ENCODE measurements around the gene CCDC33.

Gene CCDC33

DNA sequence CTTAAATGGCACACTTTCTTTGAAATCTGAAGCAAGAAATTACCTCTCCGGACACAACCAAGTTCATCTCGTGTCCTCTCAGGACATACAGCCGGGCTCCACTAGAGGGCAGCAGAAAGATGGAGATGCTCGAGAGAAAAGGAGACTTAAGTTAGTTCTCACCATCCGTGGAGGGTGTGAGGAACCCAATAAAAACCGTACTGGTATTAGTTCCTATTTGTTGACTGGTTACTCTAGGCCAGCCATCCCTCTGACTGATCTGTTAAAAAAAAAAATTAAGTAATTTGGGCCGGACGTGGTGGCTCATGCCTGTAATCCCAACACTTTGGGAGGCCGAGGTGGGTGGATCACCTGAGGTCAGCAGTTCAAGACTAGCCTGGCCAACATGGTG is 139.2 kb downstream of the CCDC33 start:
- H3K27me3 ChIP-seq (ENCODE audit: control insufficient read depth in 1 of 2, insufficient read depth in 2 of 2, low read length in 2 of 2): peaks cover 4 to 6% of the 10 kb centered on the region in 2 donors
- H3K4me3 ChIP-seq (ENCODE audit: low read length in 2 of 2): no peak overlapping the region
- peaks cover 16% of the 10 kb centered on the region for H3K4me1 ChIP-seq (ENCODE audit: control insufficient read depth, insufficient read depth, low read length)
- H3K27ac ChIP-seq (ENCODE audit: low read length): no peak overlapping the region
- H3K9me3 ChIP-seq (ENCODE audit: control insufficient read depth in 2 of 2, low read length in 2 of 2): no peaks in the 10 kb centered on the region
- H3K9ac ChIP-seq (ENCODE audit: low read length in 2 of 2): no peak overlapping the region
- no peaks in the 10 kb centered on the region for H3K36me3 ChIP-seq (ENCODE audit: control insufficient read depth in 2 of 2, insufficient read depth in 2 of 2, low read length in 2 of 2)

DNA sequence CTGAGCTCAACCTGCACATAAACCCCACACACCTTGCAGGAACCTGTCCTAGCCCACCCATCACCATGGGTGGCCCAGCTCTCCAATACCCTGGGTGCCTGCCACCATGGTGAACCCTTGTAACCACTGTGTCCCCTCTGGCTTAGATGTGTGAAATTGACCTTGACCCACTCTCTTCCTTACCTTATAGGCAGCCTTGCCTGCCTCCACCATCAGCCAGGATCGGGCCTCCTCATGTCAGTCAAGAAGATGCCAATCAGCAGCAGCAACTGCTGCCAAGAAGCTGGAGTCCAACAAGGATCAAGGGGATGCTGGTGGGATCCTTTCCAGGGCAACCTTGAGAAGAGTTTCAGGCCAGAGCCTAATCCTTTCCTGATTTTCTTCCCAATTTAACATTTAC is 140.1 kb downstream of the CCDC33 start:
- H3K27ac ChIP-seq (ENCODE audit: low read length): no peak overlapping the region
- peaks cover 0 to 6% of the 10 kb centered on the region in 2 donors for H3K27me3 ChIP-seq (ENCODE audit: control insufficient read depth in 1 of 2, insufficient read depth in 2 of 2, low read length in 2 of 2)
- no peak overlapping the region for H3K9ac ChIP-seq (ENCODE audit: low read length in 2 of 2)
- H3K36me3 ChIP-seq (ENCODE audit: control insufficient read depth in 2 of 2, insufficient read depth in 2 of 2, low read length in 2 of 2): no peaks in the 10 kb centered on the region
- H3K4me1 ChIP-seq (ENCODE audit: control insufficient read depth, insufficient read depth, low read length): peaks cover 16% of the 10 kb centered on the region
- no peaks in the 10 kb centered on the region for H3K9me3 ChIP-seq (ENCODE audit: control insufficient read depth in 2 of 2, low read length in 2 of 2)
- no peak overlapping the region for H3K4me3 ChIP-seq (ENCODE audit: low read length in 2 of 2)

DNA sequence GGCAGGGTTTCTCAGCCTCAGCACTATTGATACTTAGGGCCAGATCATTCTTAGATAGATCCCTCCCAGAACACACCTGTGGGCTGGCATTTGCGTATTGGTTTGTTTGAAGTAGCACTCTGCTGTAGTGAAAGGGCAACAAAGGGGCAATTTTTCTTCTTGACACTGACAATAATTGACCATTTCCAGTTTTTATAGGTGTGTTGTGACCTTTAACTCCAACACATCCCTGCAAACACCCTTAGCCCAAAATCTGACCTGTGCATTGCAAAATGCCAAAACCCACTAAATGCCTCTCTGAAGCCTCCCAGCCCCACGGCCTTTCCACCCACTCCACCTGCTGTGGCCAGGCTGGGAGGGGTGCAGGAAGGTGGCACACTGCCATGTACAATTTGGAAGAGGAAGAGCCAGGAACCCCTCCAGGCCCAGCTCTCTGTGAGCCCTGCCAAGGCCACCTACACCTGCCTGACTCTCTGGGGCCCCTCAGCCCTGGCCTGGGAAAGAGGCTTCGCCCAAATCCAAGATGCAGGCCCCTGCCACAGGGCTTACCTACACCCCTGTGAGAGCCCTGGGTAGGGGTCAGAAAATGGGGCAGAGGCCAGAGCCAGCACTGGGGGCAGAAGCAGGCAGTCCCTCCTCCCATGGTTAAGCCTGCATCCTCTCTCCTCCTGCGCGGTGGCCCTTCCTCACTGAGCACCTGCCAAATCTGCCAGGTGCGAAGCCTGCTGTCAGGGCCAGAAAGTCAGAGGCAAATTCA is 140.9 kb downstream of the CCDC33 start:
- Histone ChIP-seq H3K27me3 (ENCODE audit: control insufficient read depth in 1 of 2, insufficient read depth in 2 of 2, low read length in 2 of 2) (peaks cover 0 to 3% of the 10 kb centered on the region in 2 donors), H3K27ac (ENCODE audit: low read length) (no peak overlapping the region), H3K9me3 (ENCODE audit: control insufficient read depth in 2 of 2, low read length in 2 of 2) (no peaks in the 10 kb centered on the region), H3K36me3 (ENCODE audit: control insufficient read depth in 2 of 2, insufficient read depth in 2 of 2, low read length in 2 of 2) (no peaks in the 10 kb centered on the region), H3K4me3 (ENCODE audit: low read length in 2 of 2) (no peak overlapping the region), H3K9ac (ENCODE audit: low read length in 2 of 2) (no peak overlapping the region), H3K4me1 (ENCODE audit: control insufficient read depth, insufficient read depth, low read length) (peaks cover 16% of the 10 kb centered on the region)

DNA sequence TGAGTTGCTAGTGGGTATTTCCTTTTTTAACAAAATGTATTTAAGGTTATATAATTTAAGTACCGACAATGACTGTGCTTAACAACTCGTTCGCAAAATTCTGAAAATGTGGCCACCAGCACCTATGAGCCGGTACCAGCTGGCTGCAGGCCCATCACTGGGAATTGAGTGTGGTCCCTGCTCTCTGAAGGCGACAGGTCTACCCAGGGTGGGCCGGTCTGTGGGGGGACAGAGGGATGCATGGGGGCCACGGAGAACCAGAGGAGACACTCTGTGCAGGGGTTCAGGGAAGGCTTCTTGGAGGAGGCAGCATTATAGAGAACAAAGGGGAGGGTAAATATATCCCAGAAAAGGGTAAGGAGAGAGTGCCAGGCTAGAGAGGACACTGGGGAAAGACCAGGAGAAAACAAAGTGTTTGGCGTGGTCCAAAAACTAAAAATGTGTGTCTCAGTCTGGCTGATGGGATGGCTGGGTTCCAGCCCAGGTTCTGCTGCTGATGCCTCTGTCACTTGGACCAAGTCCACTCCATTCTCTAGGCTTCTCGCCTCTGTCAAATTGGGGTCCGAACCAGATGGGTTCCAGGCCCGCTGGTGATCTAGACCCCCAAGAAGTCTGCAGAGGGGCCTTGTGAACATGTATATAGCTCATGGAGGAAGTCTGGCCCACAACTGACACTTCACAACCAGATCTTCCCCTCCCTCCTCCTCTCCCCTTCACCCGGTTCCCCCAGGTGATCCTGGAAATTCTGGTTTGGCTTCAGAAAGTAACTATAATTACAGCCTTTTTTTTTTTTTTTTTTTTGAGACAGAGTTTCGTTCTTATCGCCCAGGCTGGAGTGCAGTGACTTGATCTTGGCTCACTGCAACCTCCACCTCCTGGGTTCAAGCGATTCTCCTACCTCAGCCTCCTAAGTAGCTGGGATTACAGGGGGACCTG is 142.0 kb downstream of the CCDC33 start:
- Histone ChIP-seq H3K27me3 (ENCODE audit: control insufficient read depth in 1 of 2, insufficient read depth in 2 of 2, low read length in 2 of 2) (no peaks in the 10 kb centered on the region), H3K9ac (ENCODE audit: low read length in 2 of 2) (no peak overlapping the region), H3K36me3 (ENCODE audit: control insufficient read depth in 2 of 2, insufficient read depth in 2 of 2, low read length in 2 of 2) (no peaks in the 10 kb centered on the region), H3K4me3 (ENCODE audit: low read length in 2 of 2) (no peak overlapping the region), H3K27ac (ENCODE audit: low read length) (no peak overlapping the region), H3K4me1 (ENCODE audit: control insufficient read depth, insufficient read depth, low read length) (peaks cover 16% of the 10 kb centered on the region), H3K9me3 (ENCODE audit: control insufficient read depth in 2 of 2, low read length in 2 of 2) (no peaks in the 10 kb centered on the region)

DNA sequence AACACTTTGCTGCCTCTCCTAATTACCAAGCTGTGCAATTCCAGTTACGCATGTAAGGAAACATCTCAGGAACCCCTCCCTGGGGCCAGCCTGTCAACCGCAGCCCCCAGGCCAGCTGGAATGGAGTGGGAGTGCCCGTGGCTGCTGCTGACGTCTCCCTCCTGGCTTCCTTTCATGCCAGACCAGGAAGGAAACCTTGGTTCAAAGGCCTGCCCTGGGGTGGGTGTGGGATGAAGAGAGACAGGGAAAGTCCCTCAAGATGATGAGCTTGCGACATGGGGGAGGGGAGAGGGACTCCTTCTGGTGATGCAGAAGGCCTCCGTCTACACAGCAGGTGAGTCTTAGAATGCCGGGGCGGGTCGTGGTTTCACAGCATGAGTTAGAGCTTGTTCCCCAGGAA is 142.7 kb downstream of the CCDC33 start:
- H3K27ac ChIP-seq (ENCODE audit: low read length): no peak overlapping the region
- H3K27me3 ChIP-seq (ENCODE audit: control insufficient read depth in 1 of 2, insufficient read depth in 2 of 2, low read length in 2 of 2): no peaks in the 10 kb centered on the region
- peaks cover 12% of the 10 kb centered on the region for H3K4me1 ChIP-seq (ENCODE audit: control insufficient read depth, insufficient read depth, low read length)
- H3K9ac ChIP-seq (ENCODE audit: low read length in 2 of 2): no peak overlapping the region
- H3K36me3 ChIP-seq (ENCODE audit: control insufficient read depth in 2 of 2, insufficient read depth in 2 of 2, low read length in 2 of 2): no peaks in the 10 kb centered on the region
- H3K9me3 ChIP-seq (ENCODE audit: control insufficient read depth in 2 of 2, low read length in 2 of 2): no peaks in the 10 kb centered on the region
- H3K4me3 ChIP-seq (ENCODE audit: low read length in 2 of 2): no peak overlapping the region

DNA sequence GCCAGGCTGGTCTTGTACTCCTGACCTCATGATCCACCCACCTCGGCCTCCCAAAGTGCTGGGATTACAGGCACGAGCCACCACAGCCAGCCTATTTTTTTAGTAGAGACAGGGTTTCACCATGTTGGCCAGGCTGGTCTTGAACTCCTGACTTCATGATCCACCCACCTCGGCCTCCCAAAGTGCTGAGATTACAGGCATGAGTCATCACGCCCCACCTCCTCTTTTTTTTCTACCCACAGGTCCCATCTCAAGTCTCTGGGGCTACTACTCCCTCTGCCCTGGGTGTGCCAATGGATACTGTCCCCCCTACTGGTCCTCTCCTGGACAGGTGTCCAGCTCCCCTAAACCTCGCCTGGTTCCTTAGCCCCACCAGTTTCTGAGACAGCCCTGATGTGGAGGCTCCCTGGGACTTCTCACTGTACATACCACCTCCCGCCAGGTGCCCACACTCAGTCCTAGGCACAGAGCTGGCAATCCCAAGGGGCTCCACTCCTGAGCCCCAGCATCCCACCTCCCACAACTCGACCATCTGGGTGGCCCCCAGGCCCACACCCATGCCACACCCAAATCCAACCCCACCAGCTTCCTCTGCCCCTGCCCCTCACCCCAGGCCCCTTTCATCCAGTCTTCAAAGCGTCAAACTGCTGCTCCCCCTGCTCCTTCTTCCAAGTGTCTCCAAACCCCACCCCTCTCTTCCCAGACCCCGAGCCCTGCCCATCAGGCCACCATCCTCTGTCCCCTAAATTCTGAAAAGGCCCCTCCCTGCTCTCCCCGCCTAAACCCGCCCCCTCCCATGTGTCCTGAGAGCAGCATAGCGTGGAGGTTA is 144.4 kb downstream of the CCDC33 start:
- Histone ChIP-seq H3K36me3 (ENCODE audit: control insufficient read depth in 2 of 2, insufficient read depth in 2 of 2, low read length in 2 of 2) (no peaks in the 10 kb centered on the region), H3K27me3 (ENCODE audit: control insufficient read depth in 1 of 2, insufficient read depth in 2 of 2, low read length in 2 of 2) (no peaks in the 10 kb centered on the region), H3K9ac (ENCODE audit: low read length in 2 of 2) (no peak overlapping the region), H3K4me3 (ENCODE audit: low read length in 2 of 2) (no peak overlapping the region), H3K4me1 (ENCODE audit: control insufficient read depth, insufficient read depth, low read length) (no peaks in the 10 kb centered on the region), H3K9me3 (ENCODE audit: control insufficient read depth in 2 of 2, low read length in 2 of 2) (no peaks in the 10 kb centered on the region), H3K27ac (ENCODE audit: low read length) (no peak overlapping the region)

DNA sequence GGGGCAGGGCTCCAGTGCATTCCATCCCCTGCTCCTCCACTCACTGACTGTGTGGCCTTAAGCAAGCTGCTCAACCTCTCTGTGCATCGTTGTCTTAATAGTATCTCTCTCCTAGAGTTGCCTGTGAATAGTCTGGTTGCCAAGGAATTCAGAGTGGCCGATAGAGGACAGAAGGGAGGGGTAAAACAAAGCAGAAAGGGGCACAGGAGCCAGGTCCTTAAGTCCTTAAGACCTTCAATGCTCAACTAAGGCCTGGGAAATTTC is 145.0 kb downstream of the CCDC33 start:
- H3K9me3 ChIP-seq (ENCODE audit: control insufficient read depth in 2 of 2, low read length in 2 of 2): no peaks in the 10 kb centered on the region
- H3K4me1 ChIP-seq (ENCODE audit: control insufficient read depth, insufficient read depth, low read length): no peaks in the 10 kb centered on the region
- H3K27me3 ChIP-seq (ENCODE audit: control insufficient read depth in 1 of 2, insufficient read depth in 2 of 2, low read length in 2 of 2): no peaks in the 10 kb centered on the region
- no peak overlapping the region for H3K9ac ChIP-seq (ENCODE audit: low read length in 2 of 2)
- H3K36me3 ChIP-seq (ENCODE audit: control insufficient read depth in 2 of 2, insufficient read depth in 2 of 2, low read length in 2 of 2): no peaks in the 10 kb centered on the region
- H3K27ac ChIP-seq (ENCODE audit: low read length): no peak overlapping the region
- H3K4me3 ChIP-seq (ENCODE audit: low read length in 2 of 2): no peak overlapping the region

DNA sequence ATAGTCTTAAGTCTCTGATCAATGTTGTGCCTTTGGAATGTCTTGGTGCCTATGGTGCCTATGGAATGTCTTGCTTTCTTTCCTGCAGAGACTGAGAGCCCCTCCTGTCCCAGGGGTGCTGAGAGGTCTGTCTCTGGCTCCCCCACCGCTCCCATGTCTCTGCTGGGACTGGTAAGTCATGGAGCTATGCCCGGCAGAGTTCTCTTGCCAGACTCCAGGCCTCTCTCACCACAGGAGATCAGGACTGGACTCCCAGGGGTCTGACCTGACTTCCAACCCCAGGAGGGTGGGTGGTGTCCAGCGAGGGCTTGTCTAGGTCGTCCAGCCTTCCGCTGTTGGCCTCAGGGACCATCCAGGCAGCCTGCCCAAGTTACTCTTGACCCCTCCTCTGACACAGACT is 145.4 kb downstream of the CCDC33 start:
- no peaks in the 10 kb centered on the region for H3K27me3 ChIP-seq (ENCODE audit: control insufficient read depth in 1 of 2, insufficient read depth in 2 of 2, low read length in 2 of 2)
- no peaks in the 10 kb centered on the region for H3K36me3 ChIP-seq (ENCODE audit: control insufficient read depth in 2 of 2, insufficient read depth in 2 of 2, low read length in 2 of 2)
- no peaks in the 10 kb centered on the region for H3K4me1 ChIP-seq (ENCODE audit: control insufficient read depth, insufficient read depth, low read length)
- no peaks in the 10 kb centered on the region for H3K9me3 ChIP-seq (ENCODE audit: control insufficient read depth in 2 of 2, low read length in 2 of 2)
- no peak overlapping the region for H3K27ac ChIP-seq (ENCODE audit: low read length)
- no peak overlapping the region for H3K4me3 ChIP-seq (ENCODE audit: low read length in 2 of 2)
- H3K9ac ChIP-seq (ENCODE audit: low read length in 2 of 2): no peak overlapping the region

DNA sequence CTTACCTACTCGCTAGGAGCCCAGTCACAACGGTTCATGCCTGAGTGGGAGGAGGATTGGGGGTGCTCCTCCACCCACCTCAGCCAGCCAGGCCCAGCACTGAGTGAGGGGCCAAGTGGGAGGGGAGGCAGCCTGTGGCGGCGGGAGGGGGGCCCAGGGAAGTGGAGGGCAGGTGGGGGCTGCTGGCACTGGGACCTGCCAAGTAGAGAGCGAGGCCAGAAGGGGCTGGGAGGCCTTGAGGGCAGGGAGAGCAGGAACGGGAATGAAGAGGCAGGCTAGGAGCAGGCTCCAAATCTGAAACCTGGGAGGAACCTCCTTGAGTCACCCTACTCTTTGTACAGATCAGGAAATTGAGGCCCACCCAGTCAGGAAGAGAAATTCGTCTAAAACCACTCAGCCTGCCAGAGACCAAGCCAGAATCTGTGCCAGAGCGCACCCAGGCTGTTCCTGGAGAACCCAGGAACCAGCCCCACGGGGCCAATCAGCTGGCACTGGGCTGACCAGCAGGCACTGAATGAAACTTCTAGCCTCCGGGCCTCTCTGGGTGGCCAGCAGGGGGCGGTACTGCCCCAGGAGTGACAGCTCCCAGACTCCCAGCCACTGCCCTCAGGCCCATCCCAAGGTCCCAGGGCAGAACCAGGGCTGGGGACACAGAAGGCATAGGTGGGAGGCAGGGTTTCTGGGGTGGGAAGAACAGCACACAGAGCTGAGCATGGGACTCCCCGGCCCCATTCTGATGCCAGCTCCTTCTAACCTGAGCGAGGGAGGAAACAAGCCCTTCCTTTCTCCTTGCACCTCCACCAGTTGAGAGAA is 146.1 kb downstream of the CCDC33 start:
- H3K9me3 ChIP-seq (ENCODE audit: control insufficient read depth in 2 of 2, low read length in 2 of 2): no peaks in the 10 kb centered on the region
- H3K9ac ChIP-seq (ENCODE audit: low read length in 2 of 2): no peak overlapping the region
- no peaks in the 10 kb centered on the region for H3K4me1 ChIP-seq (ENCODE audit: control insufficient read depth, insufficient read depth, low read length)
- H3K27ac ChIP-seq (ENCODE audit: low read length): no peak overlapping the region
- H3K36me3 ChIP-seq (ENCODE audit: control insufficient read depth in 2 of 2, insufficient read depth in 2 of 2, low read length in 2 of 2): no peaks in the 10 kb centered on the region
- H3K4me3 ChIP-seq (ENCODE audit: low read length in 2 of 2): no peak overlapping the region
- no peaks in the 10 kb centered on the region for H3K27me3 ChIP-seq (ENCODE audit: control insufficient read depth in 1 of 2, insufficient read depth in 2 of 2, low read length in 2 of 2)

DNA sequence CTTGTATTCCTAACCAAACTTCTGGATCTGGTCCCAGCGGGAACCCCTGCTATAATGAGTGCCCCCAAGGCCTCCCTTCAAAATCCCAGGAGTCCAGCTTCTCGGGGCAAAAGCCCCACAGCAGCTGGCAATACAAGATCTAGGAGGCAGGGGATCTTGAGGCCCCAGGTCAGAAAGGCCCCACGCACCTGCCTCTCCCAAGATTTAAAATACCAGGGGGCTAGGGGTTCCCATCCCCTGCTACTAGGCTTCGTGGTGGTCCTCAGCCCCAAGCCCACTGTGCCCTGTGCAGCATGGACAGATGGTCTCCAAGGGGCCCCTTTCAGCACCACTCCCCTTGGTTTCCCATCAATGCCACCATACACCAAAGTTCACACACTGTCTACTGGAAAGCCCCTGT is 147.2 kb downstream of the CCDC33 start:
- H3K27me3 ChIP-seq (ENCODE audit: control insufficient read depth in 1 of 2, insufficient read depth in 2 of 2, low read length in 2 of 2): no peaks in the 10 kb centered on the region
- no peaks in the 10 kb centered on the region for H3K36me3 ChIP-seq (ENCODE audit: control insufficient read depth in 2 of 2, insufficient read depth in 2 of 2, low read length in 2 of 2)
- no peaks in the 10 kb centered on the region for H3K4me1 ChIP-seq (ENCODE audit: control insufficient read depth, insufficient read depth, low read length)
- no peak overlapping the region for H3K27ac ChIP-seq (ENCODE audit: low read length)
- H3K4me3 ChIP-seq (ENCODE audit: low read length in 2 of 2): no peak overlapping the region
- H3K9me3 ChIP-seq (ENCODE audit: control insufficient read depth in 2 of 2, low read length in 2 of 2): no peaks in the 10 kb centered on the region
- H3K9ac ChIP-seq (ENCODE audit: low read length in 2 of 2): no peak overlapping the region
